Measurements from ENCODE around the gene MORN1. TPM values are rescaled to one million over a fixed set of nuclear protein-coding genes. Genes with fewer than 3 reads are reported as not detected.

The MORN1 gene
- total and polyA plus RNA-seq, 9 of the 15 experiments (the other 6 are each of a cell fraction or from before 2014, with no cell fraction given): 0.24 to 9.3 (median 4.2) TPM

DNA sequence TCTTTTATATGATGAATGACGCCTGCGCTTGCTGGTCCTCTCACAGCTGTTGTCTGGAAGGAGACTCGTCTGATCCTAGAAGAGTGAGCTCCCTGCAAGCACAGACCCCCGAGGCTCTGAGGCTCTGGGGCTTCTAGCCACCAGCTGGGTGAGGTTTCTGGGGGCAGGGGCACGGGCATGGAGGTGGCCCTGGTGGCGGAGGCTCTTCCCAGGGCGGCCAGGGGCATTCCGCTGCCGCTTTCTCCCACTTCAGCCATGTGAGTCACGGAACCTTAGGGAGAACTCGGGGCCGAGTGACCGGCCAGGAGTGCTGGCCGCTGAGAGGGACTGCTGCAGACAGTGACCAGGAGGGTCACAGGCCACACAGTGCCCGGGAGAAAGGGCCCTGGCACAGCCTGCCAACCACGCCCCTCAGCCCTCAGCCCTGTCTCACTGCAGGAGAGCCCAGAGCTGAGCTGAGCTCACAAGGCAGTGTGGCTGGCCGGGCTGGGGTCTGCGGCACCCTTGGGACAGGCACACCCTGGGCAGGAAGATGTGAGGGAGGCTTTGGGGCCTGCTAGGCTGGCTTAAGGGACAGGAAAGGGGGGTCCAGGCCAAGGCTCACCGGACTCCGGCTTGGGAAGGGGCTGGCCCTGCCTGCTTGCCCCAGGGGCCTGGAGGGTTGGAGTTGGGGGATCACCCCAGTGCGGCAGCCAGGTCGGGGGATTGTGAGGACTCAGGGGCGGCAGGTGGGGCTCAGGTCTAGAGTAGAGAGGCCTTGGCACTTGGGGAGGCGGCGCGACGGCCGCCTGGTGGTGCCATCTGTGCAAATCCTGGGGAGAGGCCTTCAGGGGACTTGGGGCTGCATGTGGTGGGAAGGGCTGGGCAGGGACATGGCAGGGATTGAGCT lies 35.7 kb downstream of the MORN1 start:
- Histone ChIP-seq H3K79me2 (ENCODE audit: control insufficient read depth, insufficient read depth, low read length) (no peaks in the 10 kb centered on the region), H3K27ac (ENCODE audit: extremely low read depth, low read depth, low read length) (no peak overlapping the region), H4K20me1 (replicated peaks; ENCODE audit: control insufficient read depth, insufficient read depth, low read length) (peaks cover 5% of the 10 kb centered on the region), H3K4me3 (no peak overlapping the region), H3K4me1 (replicated peaks in 1 of 2; ENCODE audit: control insufficient read depth in 2 of 2, insufficient read depth in 2 of 2, low read length in 2 of 2) (peaks cover 0 to 36% of the 10 kb centered on the region in 2 experiments; a peak in 1 of 5 replicates), H3K36me3 (ENCODE audit: control insufficient read depth, insufficient read depth, low read length) (no peaks in the 10 kb centered on the region), H3K4me2 (ENCODE audit: insufficient read depth, low read length) (no peak overlapping the region), H3K27me3 (ENCODE audit: control insufficient read depth in 2 of 2, insufficient read depth in 2 of 2, low read length in 2 of 2) (peaks cover 94 to 100% of the 10 kb centered on the region in 2 experiments), H3K9me1 (ENCODE audit: control insufficient read depth, insufficient read depth, low read length) (no peaks in the 10 kb centered on the region), H3K9me3 (replicated peaks; ENCODE audit: control insufficient read depth, insufficient read depth, low read depth, low read length) (no peaks in the 10 kb centered on the region), H3K9ac (ENCODE audit: insufficient read depth in 1 of 2, low read depth in 2 of 2, low read length in 2 of 2) (no peak overlapping the region; a peak in 1 of 4 replicates), H2AFZ (ENCODE audit: low read depth, low read length) (no peak overlapping the region)
- FAIRE-seq (no peak), DNase-seq (ENCODE audit: extremely low read depth in 1 of 4, low spot score in 3 of 4) (no peak), ATAC-seq (no peak)
- POLR2A ChIA-PET: interaction anchor here (0.6 kb wide), 2 partner anchors 11 to 1486 kb away, joined by 3 to 4 read pairs; no protein-coding TSS in a partner anchor
- WGBS (ENCODE audit: insufficient coverage, low coverage, missing lambda C conversion rate): 7% methylated on average over 27 of the region's 28 CpGs
- in situ Hi-C loops (cut with MboI): no loop called here
- intact Hi-C loops (cut with micrococcal nuclease): no loop called here
- CTCF ChIA-PET (ENCODE audit: low intra/inter-chr PET ratio): no interaction called here
- TF ChIP-seq ARID1B (IDR thresholded peaks at IDR 0.05): no peak
- no peak for TF ChIP-seq WHSC1 (IDR thresholded peaks at IDR 0.05; ENCODE audit: low read length)
- TF ChIP-seq, protein P1, sequence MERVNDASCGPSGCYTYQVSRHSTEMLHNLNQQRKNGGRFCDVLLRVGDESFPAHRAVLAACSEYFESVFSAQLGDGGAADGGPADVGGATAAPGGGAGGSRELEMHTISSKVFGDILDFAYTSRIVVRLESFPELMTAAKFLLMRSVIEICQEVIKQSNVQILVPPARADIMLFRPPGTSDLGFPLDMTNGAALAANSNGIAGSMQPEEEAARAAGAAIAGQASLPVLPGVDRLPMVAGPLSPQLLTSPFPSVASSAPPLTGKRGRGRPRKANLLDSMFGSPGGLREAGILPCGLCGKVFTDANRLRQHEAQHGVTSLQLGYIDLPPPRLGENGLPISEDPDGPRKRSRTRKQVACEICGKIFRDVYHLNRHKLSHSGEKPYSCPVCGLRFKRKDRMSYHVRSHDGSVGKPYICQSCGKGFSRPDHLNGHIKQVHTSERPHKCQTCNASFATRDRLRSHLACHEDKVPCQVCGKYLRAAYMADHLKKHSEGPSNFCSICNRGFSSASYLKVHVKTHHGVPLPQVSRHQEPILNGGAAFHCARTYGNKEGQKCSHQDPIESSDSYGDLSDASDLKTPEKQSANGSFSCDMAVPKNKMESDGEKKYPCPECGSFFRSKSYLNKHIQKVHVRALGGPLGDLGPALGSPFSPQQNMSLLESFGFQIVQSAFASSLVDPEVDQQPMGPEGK (CRISPR knock-in tag; IDR thresholded peaks at IDR 0.05; ENCODE audit: borderline replicate concordance): no peak
- TF ChIP-seq ZNF311 (CRISPR knock-in tag; IDR thresholded peaks at IDR 0.05): no peak
- no peak for TF ChIP-seq ZNF75A (CRISPR knock-in tag; IDR thresholded peaks at IDR 0.05)
- no peak for TF ChIP-seq TCF7 (IDR thresholded peaks at IDR 0.05; ENCODE audit: borderline replicate concordance)
- TF ChIP-seq, protein P2, sequence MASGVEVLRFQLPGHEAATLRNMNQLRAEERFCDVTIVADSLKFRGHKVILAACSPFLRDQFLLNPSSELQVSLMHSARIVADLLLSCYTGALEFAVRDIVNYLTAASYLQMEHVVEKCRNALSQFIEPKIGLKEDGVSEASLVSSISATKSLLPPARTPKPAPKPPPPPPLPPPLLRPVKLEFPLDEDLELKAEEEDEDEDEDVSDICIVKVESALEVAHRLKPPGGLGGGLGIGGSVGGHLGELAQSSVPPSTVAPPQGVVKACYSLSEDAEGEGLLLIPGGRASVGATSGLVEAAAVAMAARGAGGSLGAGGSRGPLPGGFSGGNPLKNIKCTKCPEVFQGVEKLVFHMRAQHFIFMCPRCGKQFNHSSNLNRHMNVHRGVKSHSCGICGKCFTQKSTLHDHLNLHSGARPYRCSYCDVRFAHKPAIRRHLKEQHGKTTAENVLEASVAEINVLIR (CRISPR knock-in tag; IDR thresholded peaks at IDR 0.05): no peak
- no peak for TF ChIP-seq TEAD1 (CRISPR knock-in tag; IDR thresholded peaks at IDR 0.05)
- TF ChIP-seq ZKSCAN1 (IDR thresholded peaks at IDR 0.05; ENCODE audit: low read depth, low read length): no peak
- no peak for TF ChIP-seq ZNF263 (CRISPR knock-in tag; IDR thresholded peaks at IDR 0.05; ENCODE audit: borderline replicate concordance)
- TF ChIP-seq, protein P3, sequence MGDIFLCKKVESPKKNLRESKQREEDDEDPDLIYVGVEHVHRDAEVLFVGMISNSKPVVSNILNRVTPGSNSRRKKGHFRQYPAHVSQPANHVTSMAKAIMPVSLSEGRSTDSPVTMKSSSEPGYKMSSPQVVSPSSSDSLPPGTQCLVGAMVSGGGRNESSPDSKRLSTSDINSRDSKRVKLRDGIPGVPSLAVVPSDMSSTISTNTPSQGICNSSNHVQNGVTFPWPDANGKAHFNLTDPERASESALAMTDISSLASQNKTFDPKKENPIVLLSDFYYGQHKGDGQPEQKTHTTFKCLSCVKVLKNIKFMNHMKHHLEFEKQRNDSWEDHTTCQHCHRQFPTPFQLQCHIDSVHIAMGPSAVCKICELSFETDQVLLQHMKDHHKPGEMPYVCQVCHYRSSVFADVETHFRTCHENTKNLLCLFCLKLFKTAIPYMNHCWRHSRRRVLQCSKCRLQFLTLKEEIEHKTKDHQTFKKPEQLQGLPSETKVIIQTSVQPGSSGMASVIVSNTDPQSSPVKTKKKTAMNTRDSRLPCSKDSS (IDR thresholded peaks at IDR 0.05; ENCODE audit: low read depth, partially characterized antibody): no peak
- TF ChIP-seq, protein P4, sequence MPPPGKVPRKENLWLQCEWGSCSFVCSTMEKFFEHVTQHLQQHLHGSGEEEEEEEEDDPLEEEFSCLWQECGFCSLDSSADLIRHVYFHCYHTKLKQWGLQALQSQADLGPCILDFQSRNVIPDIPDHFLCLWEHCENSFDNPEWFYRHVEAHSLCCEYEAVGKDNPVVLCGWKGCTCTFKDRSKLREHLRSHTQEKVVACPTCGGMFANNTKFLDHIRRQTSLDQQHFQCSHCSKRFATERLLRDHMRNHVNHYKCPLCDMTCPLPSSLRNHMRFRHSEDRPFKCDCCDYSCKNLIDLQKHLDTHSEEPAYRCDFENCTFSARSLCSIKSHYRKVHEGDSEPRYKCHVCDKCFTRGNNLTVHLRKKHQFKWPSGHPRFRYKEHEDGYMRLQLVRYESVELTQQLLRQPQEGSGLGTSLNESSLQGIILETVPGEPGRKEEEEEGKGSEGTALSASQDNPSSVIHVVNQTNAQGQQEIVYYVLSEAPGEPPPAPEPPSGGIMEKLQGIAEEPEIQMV (tag; conservative IDR thresholded peaks at IDR 0.05; ENCODE audit: low read depth): no peak
- no peak for TF ChIP-seq RNF2 (IDR thresholded peaks at IDR 0.05)
- TF ChIP-seq RBFOX2 (IDR thresholded peaks at IDR 0.05; ENCODE audit: low read depth, low read length): no peak
- TF ChIP-seq FOXA3 (CRISPR knock-in tag; conservative IDR thresholded peaks at IDR 0.05 in 1 of 2, IDR thresholded peaks at IDR 0.05 in 1 of 2): no peak
- no peak for TF ChIP-seq C11orf30 (IDR thresholded peaks at IDR 0.05; ENCODE audit: low read depth)
- BruUV-seq (replicated peaks): no TSS peak

Data from K562 (cell line).